EH (cell line): ENCODE results near the gene C1orf185.
"Not testable (repeated sequence)": the region's sequence is repeated elsewhere in the genome, so short reads cannot be mapped to it uniquely, and the experiment has no call there.

Experiments
- DNase-seq: peaks from one replicate; pipeline ENCODE4 v3.0.0-alpha.2; 2015; ENCODE audit warnings: low read depth

C1orf185 gene

DNA sequence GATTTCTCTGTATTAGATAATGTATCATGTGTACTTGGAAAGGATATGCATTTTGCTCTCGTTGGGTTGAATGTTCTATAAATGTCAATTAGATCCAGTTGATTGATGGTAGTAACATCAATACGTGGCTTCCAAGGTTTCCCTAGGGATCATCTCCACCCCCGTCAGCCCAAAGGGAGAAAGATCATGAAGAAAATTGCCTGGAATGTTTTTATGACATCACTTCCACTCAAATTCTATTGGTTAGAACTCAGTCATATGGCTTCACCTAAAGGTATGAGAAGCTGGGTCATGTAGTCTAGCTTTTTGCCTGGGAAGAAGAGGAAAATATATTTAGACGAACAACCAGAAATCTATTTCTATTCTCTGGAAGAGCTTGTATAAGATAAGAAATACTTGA lies at the start of gene C1orf185:
C1orf185 (plus strand) TSS at position 253 of the 400 bp plus-strand sequence; CDS start at position 259, 6 bp downstream.
- DNase-seq, result peak; percentile 10

DNA sequence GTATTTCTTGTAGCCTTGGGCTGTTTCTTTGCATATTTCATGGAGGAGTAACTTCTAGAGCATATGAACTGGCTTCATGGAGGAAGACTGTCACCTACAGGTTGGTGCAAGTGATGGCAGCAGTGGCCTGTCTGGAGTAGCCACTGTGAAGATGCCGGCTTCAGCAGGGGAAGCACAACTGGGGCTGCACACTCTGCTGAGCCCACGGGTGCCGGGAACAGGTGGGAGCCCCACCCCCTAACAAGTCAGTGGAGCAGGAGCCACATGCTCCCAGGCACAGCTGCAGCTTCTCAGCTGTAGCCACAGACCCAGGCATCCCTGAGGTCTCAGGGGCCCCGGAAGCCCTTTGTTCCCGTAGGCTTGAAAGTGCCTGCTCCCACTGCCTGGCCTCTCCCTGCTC lies 43.2 kb upstream of the C1orf185 start:
- peak; percentile 59 for DNase-seq

DNA sequence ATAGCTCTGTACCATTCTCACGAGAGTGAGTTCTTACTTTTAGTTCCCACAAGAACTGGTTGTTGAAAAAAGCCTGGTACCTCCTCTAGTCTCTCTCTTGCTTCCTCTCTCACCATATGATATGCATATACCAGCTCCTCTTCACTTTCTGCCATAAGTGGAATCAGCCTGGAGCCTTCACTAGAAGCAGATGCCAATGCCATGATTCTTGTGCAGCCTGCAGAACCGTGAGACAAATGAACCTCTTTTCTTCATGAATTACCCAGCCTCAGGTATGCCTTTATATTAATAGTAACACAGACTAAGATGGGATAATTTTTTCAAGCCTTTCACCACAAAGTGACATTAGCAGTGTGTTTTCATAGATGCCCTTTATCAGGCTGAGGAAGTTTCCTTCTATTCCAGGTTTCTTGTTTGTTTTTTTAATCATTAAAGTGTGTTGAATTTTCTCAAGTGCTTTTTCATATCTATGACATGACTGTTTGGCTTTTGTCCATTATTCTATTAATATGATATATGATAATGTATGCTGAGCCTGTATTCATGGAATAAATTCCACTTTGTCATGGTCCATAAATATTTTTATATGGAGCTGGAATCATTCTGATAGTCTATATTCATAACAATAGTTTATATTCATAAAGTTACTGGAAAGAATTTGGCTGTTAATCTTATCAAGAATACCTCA lies 40.7 kb upstream of the C1orf185 start:
- peak; percentile 58 for DNase-seq

DNA sequence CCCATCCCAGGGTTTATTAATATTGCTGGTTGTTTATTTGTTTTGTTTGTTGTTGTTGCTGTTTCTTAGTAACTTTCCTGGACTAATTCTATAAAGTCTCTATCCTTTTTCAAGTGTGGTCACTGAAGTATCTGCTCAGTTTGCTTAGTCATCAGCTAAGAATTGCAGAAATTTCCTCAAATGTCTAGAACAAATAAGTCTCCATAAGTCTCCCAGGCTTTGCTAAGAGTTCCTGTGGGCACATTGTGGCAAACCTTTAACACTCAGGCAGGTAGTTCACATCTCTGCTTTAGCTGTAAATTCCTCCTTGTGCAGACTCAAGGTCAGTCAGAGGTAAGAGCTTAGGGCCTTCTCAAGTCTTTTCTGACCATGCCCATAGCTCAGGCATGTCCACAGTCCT lies 38.9 kb upstream of the C1orf185 start:
- DNase-seq, result peak; percentile 93

DNA sequence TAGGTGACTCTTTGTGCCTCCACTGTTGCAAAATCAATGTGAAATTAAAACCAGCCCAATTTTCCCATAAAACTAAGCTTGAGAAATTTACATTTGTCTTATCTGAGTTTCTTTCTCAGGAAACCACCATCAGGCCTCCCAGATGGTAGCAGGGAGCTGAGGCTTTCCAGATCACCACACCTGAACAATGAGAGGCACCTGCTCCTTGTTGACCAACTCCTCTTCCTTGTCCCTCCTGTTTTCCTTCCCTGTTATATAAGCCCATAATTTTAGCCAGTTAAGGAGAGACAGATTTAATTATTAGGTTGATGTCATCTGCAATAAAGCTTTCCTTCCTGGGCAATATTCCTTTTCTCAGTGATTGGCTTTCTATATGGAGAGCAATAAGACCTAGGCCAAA lies 32.0 kb upstream of the C1orf185 start:
- no peak for DNase-seq

DNA sequence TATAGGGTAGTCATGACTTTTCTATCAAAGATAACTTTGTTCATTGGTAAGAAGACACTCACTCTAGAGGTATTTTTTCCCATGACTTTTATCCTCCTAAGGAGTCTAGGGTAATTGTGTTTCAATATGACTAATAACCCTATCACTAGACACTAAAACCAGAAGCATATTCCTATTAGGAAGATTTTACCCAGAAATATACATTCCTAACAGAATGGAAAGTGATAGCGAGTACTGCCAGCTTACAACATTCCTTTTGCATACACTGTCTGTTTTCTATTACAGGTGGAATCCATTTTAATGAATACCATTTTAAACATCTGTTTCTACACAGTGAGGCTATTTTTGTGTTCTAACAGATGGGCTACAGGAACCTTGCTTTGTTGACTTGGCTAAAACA lies 31.4 kb upstream of the C1orf185 start:
- peak; percentile 72 for DNase-seq

GRCh38 chr1:51071291-51072042 lies 30.6 kb upstream of the C1orf185 start:
- no peak for DNase-seq

GRCh38 chr1:51072043-51072439 lies 30.0 kb upstream of the C1orf185 start:
- no peak for DNase-seq

DNA sequence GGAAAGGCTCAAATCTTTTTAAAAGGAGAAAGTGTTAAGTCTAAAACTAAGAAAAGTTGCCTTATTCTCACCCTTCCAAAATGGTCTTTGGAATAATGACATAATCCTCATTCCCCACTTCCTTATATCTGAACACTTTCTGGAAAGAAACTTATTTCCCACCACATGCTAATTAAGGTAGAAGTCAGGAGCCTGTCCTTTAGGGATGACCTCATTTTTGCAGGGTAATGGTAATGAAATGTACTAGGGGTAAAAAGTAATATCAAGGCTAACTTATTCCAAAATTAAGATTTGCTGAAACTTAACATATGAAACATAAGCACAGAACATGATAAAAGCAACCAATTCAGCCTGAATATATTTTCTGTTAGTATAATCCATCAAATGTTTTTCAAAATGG lies 29.4 kb upstream of the C1orf185 start:
- DNase-seq, result no peak

DNA sequence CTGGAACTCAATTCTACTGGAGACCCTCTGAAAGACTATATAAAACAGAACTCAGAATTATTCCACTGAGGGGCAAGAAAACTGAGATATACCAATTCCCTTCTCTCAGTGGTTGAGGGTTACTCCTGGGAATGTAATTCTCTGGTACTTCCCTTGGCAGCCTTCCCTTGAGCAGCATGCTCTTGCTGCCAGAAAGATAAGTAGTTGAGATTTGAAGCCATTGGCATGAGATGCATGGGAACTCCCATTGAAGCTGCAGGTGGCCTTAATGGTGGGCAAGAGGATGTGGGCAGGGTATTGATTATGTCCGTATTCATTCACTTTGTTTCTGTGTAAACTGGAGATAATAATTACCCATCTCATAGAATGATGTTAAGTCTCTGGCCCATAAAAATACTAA lies 28.6 kb upstream of the C1orf185 start:
- DNase-seq, result no peak

DNA sequence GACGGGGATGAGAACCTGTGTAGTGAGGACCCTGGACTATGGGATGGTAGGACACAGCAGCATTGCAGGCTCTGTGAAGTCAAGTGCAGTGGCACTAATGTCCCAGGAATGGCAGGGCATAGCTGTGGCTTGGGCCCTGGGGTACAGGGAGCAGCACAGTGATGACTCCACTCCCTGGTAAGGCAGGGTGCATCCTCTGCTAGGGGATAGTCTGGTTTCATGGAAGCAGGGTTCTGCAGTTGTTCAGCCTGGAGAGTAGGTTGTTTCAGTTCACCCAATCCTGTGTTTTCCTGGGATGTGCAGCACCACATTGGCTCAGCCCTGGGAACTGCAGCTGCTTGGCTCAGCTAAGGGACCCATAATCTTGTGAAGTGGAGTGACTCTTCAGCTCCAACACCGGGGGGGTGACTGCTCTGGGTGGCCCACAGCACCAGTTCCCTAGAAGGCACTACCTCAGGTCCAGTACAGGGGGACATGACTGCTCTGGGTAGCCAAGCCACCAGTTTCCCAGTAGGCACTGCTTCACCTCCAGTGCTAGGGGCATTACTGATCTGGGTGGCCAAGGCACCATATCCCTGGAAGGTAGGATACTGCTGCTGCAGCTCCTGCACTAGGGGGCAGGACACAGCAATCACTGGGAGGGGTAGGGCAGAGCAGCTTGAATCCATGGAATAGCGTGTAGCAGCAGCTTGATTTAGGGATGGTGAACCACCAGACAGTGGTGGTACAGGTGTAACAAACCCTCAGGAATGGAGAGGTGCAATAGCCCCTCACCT lies 15.3 kb upstream of the C1orf185 start:
- no peak for DNase-seq

DNA sequence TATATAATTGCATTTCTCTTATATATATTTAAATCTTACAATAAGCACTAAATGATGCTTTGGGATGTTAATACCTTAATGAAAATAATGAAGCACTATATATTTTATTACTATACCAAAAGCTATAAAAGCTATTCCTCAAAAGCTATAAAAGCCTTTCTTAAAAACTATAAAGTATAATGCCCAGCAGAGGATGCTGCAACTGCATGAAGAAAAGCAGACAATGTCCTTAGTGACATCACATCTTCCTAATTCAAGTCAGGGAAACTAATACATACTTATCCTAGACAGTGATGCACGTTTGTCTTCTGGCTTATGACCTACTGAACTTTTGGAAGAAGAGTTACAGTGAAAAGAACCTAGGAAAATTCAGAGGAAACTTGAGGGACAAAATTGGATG lies 13.6 kb upstream of the C1orf185 start:
- DNase-seq, result peak; percentile 21

- peak; percentile 49 for DNase-seq
Observed at GRCh38 chr1:51093581-51093980, 8.4 kb upstream of the C1orf185 start.

- no peak for DNase-seq
Observed at GRCh38 chr1:51097171-51097570, 4.9 kb upstream of the C1orf185 start.

DNA sequence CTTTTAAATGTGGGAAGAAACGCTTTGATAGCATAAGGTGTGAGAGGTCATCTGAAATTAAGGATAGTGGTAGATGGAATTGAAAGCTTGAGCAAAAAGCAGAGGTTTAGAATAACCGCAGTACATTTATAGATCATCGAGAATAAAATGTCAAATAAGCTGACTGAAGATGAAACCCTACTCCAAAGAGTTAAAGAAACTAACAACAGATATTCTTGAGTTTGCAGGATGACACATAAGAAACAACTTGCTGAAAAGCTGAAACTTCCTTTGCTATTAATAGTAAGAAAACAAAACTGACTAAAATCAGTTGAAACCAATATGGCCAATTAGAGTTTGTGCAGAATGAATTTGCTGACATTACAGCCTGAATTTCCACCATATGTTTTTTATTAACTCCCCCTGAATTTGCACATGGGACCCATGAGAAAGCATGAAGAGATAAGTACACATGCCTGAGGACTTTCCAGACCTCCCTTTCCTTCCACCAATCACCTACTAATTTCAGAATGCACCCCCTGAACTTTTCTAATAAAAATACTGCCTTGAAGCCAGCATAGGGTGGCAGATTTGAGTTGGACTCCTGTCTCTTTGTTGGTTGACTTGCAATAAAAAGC lies 1.7 kb upstream of the C1orf185 start:
- DNase-seq, result no peak

DNA sequence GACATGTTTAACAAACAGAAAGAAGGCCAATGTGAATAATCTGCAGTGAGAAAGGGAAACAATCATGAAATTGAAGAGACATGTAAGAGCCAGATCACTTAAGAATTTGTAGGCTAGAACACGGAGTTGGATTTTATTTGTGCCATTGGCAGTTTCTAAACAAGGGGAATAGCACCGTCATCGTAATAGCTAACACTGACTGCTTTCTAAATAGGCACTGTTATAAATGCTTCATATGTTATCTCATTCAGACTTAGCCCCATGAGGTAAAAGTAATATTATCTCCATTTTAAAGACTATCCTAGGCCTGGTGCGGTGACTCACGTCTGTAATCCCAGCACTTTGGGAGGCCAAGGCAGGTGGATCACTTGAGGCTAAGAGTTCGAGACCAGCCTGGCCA lies 12.1 kb downstream of the C1orf185 start:
- no peak for DNase-seq

DNA sequence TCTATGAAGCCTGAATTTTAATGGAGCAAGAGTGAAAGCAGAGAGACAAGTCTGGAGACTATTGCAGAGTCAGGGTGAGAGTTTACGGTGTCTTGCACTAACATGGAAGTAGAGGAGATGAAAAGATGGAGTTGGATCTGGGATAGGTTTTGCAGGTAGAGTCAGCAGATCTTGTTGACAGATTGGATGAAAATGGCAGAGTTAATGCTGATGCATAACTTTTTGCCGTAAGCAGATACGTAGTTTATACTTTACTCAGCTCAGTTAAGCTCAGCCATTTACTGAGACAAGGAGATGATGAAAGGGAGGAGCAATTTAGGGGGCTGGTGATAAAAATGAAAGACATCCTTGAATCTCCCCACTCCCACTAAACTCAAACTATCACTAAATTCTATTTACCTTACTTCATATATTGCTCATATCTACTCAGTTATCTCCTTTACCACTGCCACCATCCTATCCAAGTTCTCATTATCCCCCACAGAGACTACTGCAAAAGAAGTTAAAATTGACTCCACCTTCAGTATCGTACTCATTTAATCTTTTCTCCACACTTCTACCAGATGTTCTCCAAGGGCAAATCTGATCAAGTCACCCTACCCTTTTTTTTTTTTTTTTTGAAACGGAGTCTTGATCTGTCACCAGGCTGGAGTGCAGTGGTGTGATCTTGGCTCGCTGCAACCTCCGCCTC lies 13.8 kb downstream of the C1orf185 start:
- DNase-seq, result no peak

GRCh38 chr1:51119331-51119730 lies 17.3 kb downstream of the C1orf185 start:
- no peak for DNase-seq

- DNase-seq, result no peak
Observed at GRCh38 chr1:51120629-51121028, 18.6 kb downstream of the C1orf185 start.

- DNase-seq, result not testable (repeated sequence)
Observed at GRCh38 chr1:51127152-51127551, 25.1 kb downstream of the C1orf185 start.

- no peak for DNase-seq
Observed at GRCh38 chr1:51131185-51131584, 29.2 kb downstream of the C1orf185 start.

GRCh38 chr1:51133045-51133444 lies 31.0 kb downstream of the C1orf185 start:
- DNase-seq, result no peak
